H1 (cell line): ENCODE data around the gene LYPD6B. TPM values are rescaled to one million over a fixed set of nuclear protein-coding genes. Genes with fewer than 3 reads are reported as not detected.

Source experiments
- CTCF ChIA-PET: fragments of 300-600 bp; sonication (Branson Sonifier 250); formaldehyde crosslinking; loops from one replicate; lab custom pipeline; 2021; ENCODE audit not compliant: partially characterized antibody; lab: Charles Lee
- POLR2A ChIA-PET: fragments of 300-600 bp; sonication (Branson Sonifier 250); formaldehyde crosslinking; loops from one replicate; lab custom pipeline; 2021; ENCODE audit warnings: inconsistent platforms; ENCODE audit not compliant: partially characterized antibody; lab: Charles Lee
- DNase-seq, 2 experiments: peaks; one replicate each; pipeline versions ENCODE4 v3.0.0 to v3.0.0-alpha.2; 2010 to 2022; ENCODE audit warnings: low spot score in 2 of 2, low read depth in 1 of 2, mixed read lengths in 1 of 2
- FAIRE-seq: peaks from 2 replicates; lab custom pipeline; 2011; peaks lifted over from hg19 to GRCh38; lab: Jason Lieb, UNC
- H2AFZ ChIP-seq: 2 replicates; pipeline ENCODE4 v1.8.1; 2012; ENCODE audit warnings: low read length, inconsistent platforms
- H2AK5ac ChIP-seq: 2 replicates; pipeline ENCODE4 v1.6.1; 2013; ENCODE audit warnings: low read depth, low read length
- H2BK120ac ChIP-seq: replicated peaks from 2 replicates; pipeline ENCODE3; 2013; ENCODE audit warnings: low read depth, low read length, inconsistent platforms
- H2BK12ac ChIP-seq: 2 replicates; pipeline ENCODE4 v1.6.1; 2013; ENCODE audit warnings: low read depth, low read length
- H2BK15ac ChIP-seq: 2 replicates; pipeline ENCODE4 v1.6.1; 2013; ENCODE audit warnings: low read length
- H2BK20ac ChIP-seq: 2 replicates; pipeline ENCODE4 v1.6.1; 2013; ENCODE audit warnings: low read length
- H2BK5ac ChIP-seq: 2 replicates; pipeline ENCODE4 v1.6.1; 2013; ENCODE audit warnings: low read depth, low read length
- H3K14ac ChIP-seq: 2 replicates; pipeline ENCODE4 v1.6.1; 2013; ENCODE audit warnings: inconsistent platforms; ENCODE audit not compliant: insufficient read length
- H3K18ac ChIP-seq: 2 replicates; pipeline ENCODE4 v1.6.1; 2013; ENCODE audit warnings: low read length; ENCODE audit errors: extremely low read depth
- H3K23ac ChIP-seq: 2 replicates; pipeline ENCODE4 v1.6.1; 2013; ENCODE audit warnings: inconsistent platforms; ENCODE audit not compliant: insufficient read length
- H3K23me2 ChIP-seq: 2 replicates; pipeline ENCODE4 v1.6.1; 2013; ENCODE audit warnings: low read depth, low read length
- H3K27ac ChIP-seq: 2 replicates; pipeline ENCODE4 v1.6.1; 2011; ENCODE audit warnings: low read depth, low read length, inconsistent platforms
- H3K27me3 ChIP-seq, 4 experiments: replicated peaks in 1 of 4; 1 replicate in 1 of 4; 2 replicates in 3 of 4; pipeline versions ENCODE4 v1.6.1 to v1.8.1; 2011 to 2013; ENCODE audit warnings: low read length in 3 of 4, mild to moderate bottlenecking in 3 of 4, inconsistent platforms in 2 of 4, mixed read lengths in 2 of 4, moderate library complexity in 1 of 4; ENCODE audit not compliant: control insufficient read depth in 3 of 4, insufficient read depth in 3 of 4; ENCODE audit errors: extremely low read depth in 1 of 4
- H3K36me3 ChIP-seq, 4 experiments: 2 replicates each; pipeline versions ENCODE4 v1.6.1 to v1.8.1; 2011 to 2013; ENCODE audit warnings: mild to moderate bottlenecking in 4 of 4, low read length in 3 of 4, moderate library complexity in 2 of 4, control low read depth in 1 of 4, inconsistent platforms in 1 of 4; ENCODE audit not compliant: insufficient read depth in 4 of 4, control insufficient read depth in 2 of 4
- H3K4ac ChIP-seq: replicated peaks from 2 replicates; pipeline ENCODE3; 2013; ENCODE audit warnings: low read length, low read depth, mixed read lengths, inconsistent platforms; ENCODE audit not compliant: insufficient read length
- H3K4me1 ChIP-seq, 4 experiments: replicated peaks in 1 of 4; 1 replicate in 1 of 4; 2 replicates in 3 of 4; pipeline versions ENCODE4 v1.6.1 to v1.8.1; 2011 to 2013; ENCODE audit warnings: low read length in 3 of 4, inconsistent platforms in 2 of 4, mixed read lengths in 1 of 4; ENCODE audit not compliant: insufficient read depth in 4 of 4, control insufficient read depth in 3 of 4
- H3K4me2 ChIP-seq, 2 experiments: 2 replicates each; pipeline versions ENCODE4 v1.6.1 to v1.8.1; 2011 to 2013; ENCODE audit warnings: low read depth in 2 of 2, low read length in 2 of 2, control low read depth in 1 of 2, inconsistent platforms in 1 of 2, mild to moderate bottlenecking in 1 of 2; ENCODE audit not compliant: insufficient read depth in 1 of 2
- H3K4me3 ChIP-seq, 4 experiments: fragments of 200-600, 300-600 bp in 1 of 4; sonication (generic), shearing (Covaris generic), sonication (Bioruptor Twin) in 1 of 4; 2 replicates each; pipeline versions ENCODE4 v1.5.1 to v1.8.1; 2011 to 2016; ENCODE audit warnings: low read length in 4 of 4, low read depth in 3 of 4, control low read depth in 2 of 4, inconsistent platforms in 2 of 4, mild to moderate bottlenecking in 2 of 4, mixed read lengths in 1 of 4, moderate library complexity in 1 of 4; ENCODE audit not compliant: insufficient read depth in 2 of 4; ENCODE audit errors: extremely low read depth in 1 of 4
- H3K56ac ChIP-seq: replicated peaks from 2 replicates; pipeline ENCODE3; 2013; ENCODE audit warnings: low read depth, mild to moderate bottlenecking, mixed read lengths, low read length, inconsistent platforms; ENCODE audit not compliant: insufficient read length
- H3K79me1 ChIP-seq: 2 replicates; pipeline ENCODE4 v1.6.1; 2013; ENCODE audit warnings: low read depth, low read length, control low read depth
- H3K79me2 ChIP-seq, 2 experiments: 2 replicates each; pipeline versions ENCODE4 v1.6.1 to v1.8.1; 2012 to 2013; ENCODE audit warnings: low read length in 2 of 2, mild to moderate bottlenecking in 2 of 2, inconsistent platforms in 1 of 2; ENCODE audit not compliant: insufficient read depth in 2 of 2, control insufficient read depth in 1 of 2
- H3K9ac ChIP-seq, 4 experiments: replicated peaks in 1 of 4; 1 replicate in 1 of 4; 2 replicates in 3 of 4; pipeline versions ENCODE4 v1.6.1 to v1.8.1; 2011 to 2013; ENCODE audit warnings: low read depth in 3 of 4, low read length in 3 of 4, control low read depth in 2 of 4, mild to moderate bottlenecking in 2 of 4, moderate library complexity in 2 of 4, inconsistent platforms in 1 of 4; ENCODE audit errors: extremely low read depth in 1 of 4
- H3K9me3 ChIP-seq, 2 experiments: 2 replicates each; pipeline versions ENCODE4 v1.6.1 to v1.8.1; 2012 to 2013; ENCODE audit warnings: mild to moderate bottlenecking in 2 of 2, moderate library complexity in 2 of 2, control low read depth in 1 of 2, inconsistent platforms in 1 of 2, low read depth in 1 of 2, low read length in 1 of 2, mixed read lengths in 1 of 2; ENCODE audit not compliant: insufficient read depth in 2 of 2
- H4K20me1 ChIP-seq, 2 experiments: replicated peaks in 1 of 2; 2 replicates each; pipeline versions ENCODE3 to v1.8.1; 2011 to 2013; ENCODE audit warnings: inconsistent platforms in 2 of 2, low read length in 2 of 2, mild to moderate bottlenecking in 1 of 2; ENCODE audit not compliant: insufficient read depth in 2 of 2, control insufficient read depth in 1 of 2
- H4K5ac ChIP-seq: 2 replicates; pipeline ENCODE4 v1.6.1; 2013; ENCODE audit warnings: low read length, low read depth, mixed read lengths, inconsistent platforms; ENCODE audit not compliant: insufficient read length
- H4K8ac ChIP-seq: 2 replicates; pipeline ENCODE4 v1.8.0; 2013; ENCODE audit warnings: mild to moderate bottlenecking, moderate library complexity, low read length, inconsistent platforms; ENCODE audit not compliant: insufficient read depth; ENCODE audit errors: extremely low read depth
- H4K91ac ChIP-seq: replicated peaks from 2 replicates; pipeline ENCODE3; 2013; ENCODE audit warnings: low read length, mixed read lengths, inconsistent platforms; ENCODE audit not compliant: insufficient read length
- ASH2L ChIP-seq: fragments of 200-600, 300-600 bp; sonication (generic); IDR thresholded peaks from one replicate; pipeline ENCODE4 v1.7.1; 2017; ENCODE audit warnings: low read length
- ATF2 ChIP-seq: IDR thresholded peaks from 2 replicates; pipeline ENCODE4 v1.6.1; 2012; ENCODE audit warnings: low read length, inconsistent platforms
- BACH1 ChIP-seq: IDR thresholded peaks from 2 replicates; pipeline ENCODE4 v1.6.1; 2012; ENCODE audit warnings: low read length, improper control_type of control experiment
- CBX5 ChIP-seq: fragments of 300-800, 300-1000 bp; sonication (generic); IDR thresholded peaks from 2 replicates; pipeline ENCODE4 v1.7.1; 2016; ENCODE audit warnings: antibody characterized with exemption, low read length, low read depth
- CTBP2 ChIP-seq: IDR thresholded peaks from 2 replicates; pipeline ENCODE4 v1.7.0; 2011; ENCODE audit warnings: borderline replicate concordance, mild to moderate bottlenecking, moderate library complexity, mixed read lengths, low read length; ENCODE audit not compliant: insufficient read depth, insufficient read length
- FOSL1 ChIP-seq: IDR thresholded peaks from 2 replicates; pipeline ENCODE4 v1.6.1; 2011; ENCODE audit warnings: mild to moderate bottlenecking, low read depth, low read length, moderate library complexity; ENCODE audit not compliant: insufficient read depth
- KDM5A ChIP-seq: fragments of 200-600 bp; IDR thresholded peaks from 2 replicates; pipeline ENCODE4 v1.7.1; 2012; ENCODE audit warnings: mild to moderate bottlenecking, low read length, inconsistent platforms, mixed read lengths
- MAX ChIP-seq: IDR thresholded peaks from 2 replicates; pipeline ENCODE4 v1.6.1; 2012; ENCODE audit warnings: inconsistent platforms
- SP2 ChIP-seq: IDR thresholded peaks from 2 replicates; pipeline ENCODE4 v1.6.1; 2012; ENCODE audit warnings: mild to moderate bottlenecking, low read length, inconsistent platforms
- SRF ChIP-seq: IDR thresholded peaks from 2 replicates; pipeline ENCODE4 v1.6.1; 2011; ENCODE audit warnings: mild to moderate bottlenecking, low read depth, low read length, moderate library complexity
- TCF12 ChIP-seq: IDR thresholded peaks from 2 replicates; pipeline ENCODE4 v1.6.1; 2011; ENCODE audit warnings: low read depth, mild to moderate bottlenecking, low read length
- TEAD4 ChIP-seq: IDR thresholded peaks from 2 replicates; pipeline ENCODE4 v1.6.1; 2012; ENCODE audit warnings: low read depth, low read length, inconsistent platforms, mixed read lengths
- WGBS, 2 experiments: shearing (Covaris generic) in 1 of 2; methylation state at CpG; one replicate each; pipeline versions ENCODE4 v1.1.6 to v1.1.7; 2013 to 2015; ENCODE audit warnings: low lambda C conversion rate in 2 of 2, mixed read lengths in 2 of 2, inconsistent platforms in 1 of 2, low coverage in 1 of 2, missing lambda C conversion rate in 1 of 2; ENCODE audit not compliant: insufficient replicate concordance in 2 of 2, insufficient coverage in 1 of 2, insufficient read length in 1 of 2; ENCODE audit errors: extremely low coverage in 1 of 2, missing lambda C conversion rate in 1 of 2; 5-methylcytosine and 5-hydroxymethylcytosine counted together
- polyA plus RNA-seq, 7 experiments: library from polyadenylated mRNA; depleted of rRNA in 3 of 7; stranded (reverse) in 5 of 7; unstranded in 2 of 7; fragments of >200 nt in 5 of 7; fragments of 200-250 nt in 2 of 7; gene quantifications; 1 replicate in 5 of 7; 2 replicates in 1 of 7; 4 replicates in 1 of 7; pipeline versions ENCODE4 v1.2.1 to v1.2.3, GENCODE V29; 2011 to 2013; ENCODE audit warnings: missing spikeins in 2 of 7, mixed read lengths in 2 of 7
- total RNA-seq: library from RNA; stranded (reverse); fragmentation: NEBNext Ultra II Directional; extraction: Animal tissue kit (Norgen Biotek cat#: 25700); gene quantifications from 2 replicates; pipeline ENCODE4 v1.2.1, GENCODE V29; 2021

LYPD6B gene
- total and polyA plus RNA-seq, 2 of the 8 experiments (the other 6 are each of a cell fraction or from before 2014, with no cell fraction given) = 2.2 to 3.5 TPM

- POLR2A ChIA-PET = no interaction called here
- Histone ChIP-seq H3K27me3 (no peaks in the 10 kb centered on the region), H2BK5ac (no peak overlapping the region), H3K4me1 (no peaks in the 10 kb centered on the region), H3K14ac (no peak overlapping the region), H4K91ac (no peak overlapping the region), H3K36me3 (no peaks in the 10 kb centered on the region), H3K9ac (no peak overlapping the region), H3K79me1 (no peaks in the 10 kb centered on the region), H3K4ac (no peak overlapping the region), H2AK5ac (no peak overlapping the region), H3K9me3 (no peaks in the 10 kb centered on the region), H3K56ac (no peak overlapping the region), H4K8ac (no peak overlapping the region), H3K79me2 (no peaks in the 10 kb centered on the region), H3K23ac (no peak overlapping the region), H3K27ac (no peak overlapping the region), H2BK12ac (no peak overlapping the region), H3K4me2 (no peak overlapping the region), H3K23me2 (no peaks in the 10 kb centered on the region; the same call in 1 of the 2 replicates), H2BK120ac (no peak overlapping the region), H2BK15ac (no peak overlapping the region), H3K18ac (no peak overlapping the region), H2BK20ac (no peak overlapping the region), H4K5ac (no peak overlapping the region), H3K4me3 (no peak overlapping the region), H2AFZ (no peak overlapping the region), H4K20me1 (peaks cover 0 to 2% of the 10 kb centered on the region in 2 experiments)
- FAIRE-seq (no peak), DNase-seq (no peak)
- CTCF ChIA-PET = interaction anchor here (1.3 kb wide), 1 partner anchor 15 kb away, joined by 6 read pairs; no protein-coding TSS in a partner anchor
- 89% methylated on average over 6 of the region's 6 CpGs; no CpG with 5 or more reads in 1 of the 2 experiments for WGBS, 2 experiments
- TF ChIP-seq SP2 (no peak), SRF (no peak), KDM5A (no peak), MAX (no peak), BACH1 (no peak), ASH2L (no peak), TEAD4 (no peak), TCF12 (no peak), ATF2 (no peak), FOSL1 (no peak), CTBP2 (no peak), CBX5 (no peak)
These were observed 18.2 kb downstream of the LYPD6B start for GRCh38 chr2:149056541-149057255.
